GM12878 (cell line): ENCODE results near the gene CYS1. TPM values are rescaled to one million over a fixed set of nuclear protein-coding genes. Genes with fewer than 3 reads are reported as not detected.

Source experiments
- ATAC-seq: fragments of 200-7000 bp; cut with Tn5 transposase; 3 replicates; pipeline ENCODE4 v1.9.1; 2020; ENCODE audit warnings: mild to moderate bottlenecking, moderate library complexity
- BruUV-seq: library from RNA; stranded (reverse); fragments of 400-500 nt; replicated peaks from 2 replicates; lab custom pipeline; 2021; lab: Mats Ljungman, UMichigan
- CTCF ChIA-PET: fragments of 300-600 bp; sonication (Branson Sonifier 250); formaldehyde crosslinking; extraction: SDS; loops from one replicate; lab custom pipeline; 2021; ENCODE audit warnings: inconsistent platforms; lab: Yijun Ruan, JAX
- POLR2A ChIA-PET: fragments of 350-600 bp; formaldehyde crosslinking; extraction: SDS; loops from one replicate; lab custom pipeline; 2021; ENCODE audit warnings: inconsistent platforms; lab: Charles Lee
- RAD21 ChIA-PET: fragments of 300-600 bp; sonication (Branson Sonifier 250); formaldehyde crosslinking; loops from one replicate; lab custom pipeline; 2023; ENCODE audit warnings: antibody characterized with exemption; ENCODE audit not compliant: unreplicated experiment; lab: Charles Lee
- SMC1A ChIA-PET: fragments of 300-600 bp; sonication (Branson Sonifier 250); formaldehyde crosslinking; loops from one replicate; lab custom pipeline; 2023; ENCODE audit not compliant: unreplicated experiment, uncharacterized antibody; lab: Charles Lee
- DNase-seq: peaks from one replicate; pipeline ENCODE4 v3.0.0-alpha.2; 2011; ENCODE audit warnings: low read depth, low spot score
- FAIRE-seq: peaks from 3 replicates; lab custom pipeline; 2011; peaks lifted over from hg19 to GRCh38; lab: Jason Lieb, UNC
- H2AFZ ChIP-seq: 2 replicates; pipeline ENCODE4 v1.6.0; 2011; ENCODE audit warnings: low read depth, low read length, control low read depth; ENCODE audit not compliant: control insufficient read depth
- H3K27ac ChIP-seq: 2 replicates; pipeline ENCODE4 v1.5.1; 2011; ENCODE audit warnings: control low read depth; ENCODE audit not compliant: control insufficient read depth, insufficient read depth
- H3K27me3 ChIP-seq, 2 experiments: replicated peaks in 1 of 2; 2 replicates each; pipeline versions ENCODE4 v1.6.0 to v1.6.1; 2011; ENCODE audit warnings: low read length in 1 of 2; ENCODE audit not compliant: control insufficient read depth in 2 of 2, insufficient read depth in 2 of 2
- H3K36me3 ChIP-seq, 2 experiments: 2 replicates each; pipeline ENCODE4 v1.5.1; 2011; ENCODE audit warnings: low read length in 1 of 2; ENCODE audit not compliant: control insufficient read depth in 2 of 2, insufficient read depth in 2 of 2
- H3K4me1 ChIP-seq: 2 replicates; pipeline ENCODE4 v1.6.1; 2011; ENCODE audit warnings: mild to moderate bottlenecking, low read length, moderate library complexity, mixed read lengths; ENCODE audit not compliant: control insufficient read depth, insufficient read depth
- H3K4me2 ChIP-seq: 2 replicates; pipeline ENCODE4 v1.6.0; 2011; ENCODE audit warnings: control low read depth; ENCODE audit not compliant: control insufficient read depth, insufficient read depth
- H3K4me3 ChIP-seq: fragments of 200-600 bp; sonication (generic); 2 replicates; pipeline ENCODE4 v1.5.1; 2016
- H3K79me2 ChIP-seq: 2 replicates; pipeline ENCODE4 v1.6.0; 2011; ENCODE audit warnings: low read length; ENCODE audit not compliant: control insufficient read depth, insufficient read depth
- H3K9ac ChIP-seq: 2 replicates; pipeline ENCODE4 v1.8.0; 2011; ENCODE audit warnings: low read length, control low read depth, mixed read lengths; ENCODE audit not compliant: control insufficient read depth, insufficient read depth
- H3K9me3 ChIP-seq: replicated peaks from 3 replicates; pipeline ENCODE4 v1.5.1; 2011; ENCODE audit warnings: mild to moderate bottlenecking, low read length; ENCODE audit not compliant: control insufficient read depth, insufficient read depth
- H4K20me1 ChIP-seq: 2 replicates; pipeline ENCODE4 v1.6.0; 2011; ENCODE audit not compliant: control insufficient read depth, insufficient read depth
- BHLHE40 ChIP-seq, 2 experiments: fragments of 450-650 bp in 1 of 2; IDR thresholded peaks; 2 replicates each; pipeline ENCODE4 v1.6.1; 2011 to 2017; ENCODE audit warnings: low read depth in 2 of 2, borderline replicate concordance in 1 of 2, improper control_type of control experiment in 1 of 2, low read length in 1 of 2, mild to moderate bottlenecking in 1 of 2
- HDAC2 ChIP-seq: fragments of 200-600 bp; sonication (generic); IDR thresholded peaks from 2 replicates; pipeline ENCODE4 v1.6.1; 2017
- KDM1A ChIP-seq: fragments of 200-600 bp; sonication (generic); IDR thresholded peaks from 2 replicates; pipeline ENCODE4 v1.6.1; 2016; ENCODE audit warnings: borderline replicate concordance
- MYB ChIP-seq: fragments of 150-350 bp; IDR thresholded peaks from 2 replicates; pipeline ENCODE4 v1.6.1; 2014; ENCODE audit warnings: mild to moderate bottlenecking, low read depth, low read length, borderline replicate concordance
- NFXL1 ChIP-seq: fragments of 450-650 bp; IDR thresholded peaks from 2 replicates; pipeline ENCODE4 v1.6.1; 2017; ENCODE audit warnings: antibody characterized with exemption, mild to moderate bottlenecking, borderline replicate concordance
- NFYA ChIP-seq: IDR thresholded peaks from 2 replicates; pipeline ENCODE4 v1.6.1; 2011; ENCODE audit warnings: low read depth, mild to moderate bottlenecking, low read length, improper control_type of control experiment, borderline replicate concordance
- NFYB ChIP-seq: IDR thresholded peaks from 2 replicates; pipeline ENCODE4 v1.6.1; 2011; ENCODE audit warnings: low read depth, mild to moderate bottlenecking, low read length, improper control_type of control experiment, moderate library complexity; ENCODE audit not compliant: insufficient read depth
- RCOR1 ChIP-seq: conservative IDR thresholded peaks from 2 replicates; pipeline ENCODE4 v1.6.1; 2012; ENCODE audit warnings: low read depth, low read length, improper control_type of control experiment
- SIN3A ChIP-seq: IDR thresholded peaks from 2 replicates; pipeline ENCODE4 v1.6.1; 2012; ENCODE audit warnings: low read depth, low read length, improper control_type of control experiment
- TCF3 ChIP-seq: IDR thresholded peaks from 2 replicates; pipeline ENCODE4 v1.6.1; 2012; ENCODE audit warnings: low read depth, mild to moderate bottlenecking, low read length, borderline replicate concordance; ENCODE audit not compliant: insufficient read depth
- WGBS: methylation state at CpG from one replicate; pipeline ENCODE4 v1.1.6; 2016; ENCODE audit warnings: low lambda C conversion rate; ENCODE audit not compliant: insufficient replicate concordance, insufficient coverage; ENCODE audit errors: missing lambda C conversion rate; 5-methylcytosine and 5-hydroxymethylcytosine counted together
- in situ Hi-C: fragments of 300-500 bp; cut with MboI; formaldehyde crosslinking; loops from 9 replicates; pipeline ENCODE4 v1.14.3; 2018; ENCODE audit warnings: mixed read lengths
- intact Hi-C: fragments of 100-400 bp; cut with micrococcal nuclease; formaldehyde crosslinking; loops from one replicate; pipeline ENCODE4 v1.14.2; 2022; ENCODE audit not compliant: unreplicated experiment
- polyA plus RNA-seq, 11 experiments: library from polyadenylated mRNA; depleted of rRNA in 4 of 11; unstranded in 6 of 11; stranded (reverse) in 5 of 11; fragments of >200 nt; fragmentation: Nextera tagmentation in 4 of 11; fragmentation: Illumina TruSeq in 1 of 11; extraction: Ambion mirVana in 4 of 11; extraction: Trizol in 1 of 11; gene quantifications; 1 replicate in 1 of 11; 2 replicates in 10 of 11; pipeline versions ENCODE4 v1.2.1 to v1.2.3, GENCODE V29; 2011 to 2016; ENCODE audit warnings: inconsistent platforms in 2 of 11, missing spikeins in 2 of 11, low read depth in 1 of 11
- total RNA-seq, 4 experiments: library from RNA; depleted of rRNA in 3 of 4; stranded (reverse); fragments of >200 nt in 3 of 4; fragmentation: Illumina TruSeq in 1 of 4; extraction: Trizol in 1 of 4; gene quantifications; 2 replicates each; pipeline versions ENCODE4 v1.2.1 to v1.2.3, GENCODE V29; 2013 to 2021
- TF ChIP-seq, protein P1 (sequence below): fragments of 150-350 bp; IDR thresholded peaks from 2 replicates; pipeline ENCODE4 v1.6.1; 2014; ENCODE audit warnings: mild to moderate bottlenecking, low read depth, low read length
- TF ChIP-seq, protein P2 (sequence below): IDR thresholded peaks from 2 replicates; pipeline ENCODE4 v1.6.1; 2011; ENCODE audit warnings: borderline replicate concordance, low read depth, mild to moderate bottlenecking, moderate library complexity, low read length; ENCODE audit not compliant: insufficient read depth, poor library complexity, severe bottlenecking
- TF ChIP-seq, protein P3 (sequence below): fragments of 450-650 bp; formaldehyde crosslinking; IDR thresholded peaks from 2 replicates; pipeline ENCODE4 v1.4.0; 2020; ENCODE audit warnings: mild to moderate bottlenecking, moderate library complexity
- TF ChIP-seq, protein P4 (sequence below): IDR thresholded peaks from 2 replicates; pipeline ENCODE4 v1.6.1; 2011; ENCODE audit warnings: mild to moderate bottlenecking, low read depth, low read length, moderate library complexity; ENCODE audit not compliant: insufficient replicate concordance

The CYS1 gene
- total and polyA plus RNA-seq, 10 of the 15 experiments (the other 5 are each of a cell fraction or from before 2014, with no cell fraction given): 0.35 to 6.4 (median 2.5) TPM

DNA sequence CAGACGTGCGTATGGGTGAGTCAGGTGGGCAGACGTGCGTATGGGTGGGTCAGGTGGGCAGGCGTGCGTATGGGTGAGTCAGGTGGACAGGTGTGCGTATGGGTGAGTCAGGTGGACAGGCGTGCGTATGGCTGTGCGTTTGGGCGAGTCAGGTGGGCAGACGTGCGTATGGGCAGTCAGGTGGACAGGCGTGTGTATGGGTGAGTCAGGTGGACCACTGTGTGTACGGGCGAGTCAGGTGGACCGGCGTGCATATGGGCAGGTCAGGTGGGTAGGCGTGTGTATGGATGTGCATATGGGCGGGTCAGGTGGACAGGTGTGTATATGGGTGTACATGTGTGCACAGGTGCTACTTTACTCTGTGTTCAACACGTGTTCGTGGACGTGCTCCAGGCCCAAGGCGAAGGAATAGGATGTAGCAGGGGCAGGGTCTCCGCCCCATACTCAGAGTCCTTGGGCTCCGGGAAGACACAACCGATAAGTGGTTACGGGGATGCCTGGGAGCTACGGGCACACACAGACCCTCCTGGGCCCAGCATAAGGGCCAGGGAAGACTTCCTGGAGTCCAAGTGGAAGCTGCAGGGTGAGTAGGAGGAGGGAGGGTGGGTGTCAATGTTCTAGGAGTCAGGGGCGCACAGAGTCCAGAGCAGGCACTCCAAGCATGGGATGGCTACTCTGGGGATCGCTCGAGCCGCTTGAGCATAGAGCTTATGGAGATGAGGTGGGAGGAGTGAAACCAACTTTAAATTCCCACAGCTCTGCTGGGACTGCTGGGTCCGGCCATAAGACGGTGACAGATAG, 64.0 kb downstream of the CYS1 start:
- intact Hi-C loops: no loop called here
- no peaks in the 10 kb centered on the region for H3K79me2 ChIP-seq
- H3K27me3 ChIP-seq: no peaks in the 10 kb centered on the region; a peak in 1 of 4 replicates
- BruUV-seq: no TSS peak
- CTCF ChIA-PET: interaction anchor here (1.6 kb wide), 1 partner anchor 32 kb away, joined by 5 read pairs; no protein-coding TSS in a partner anchor
- no peaks in the 10 kb centered on the region for H3K36me3 ChIP-seq
- RAD21 ChIA-PET: no interaction called here
- POLR2A ChIA-PET: no interaction called here
- H3K27ac ChIP-seq: no peak overlapping the region
- no peak overlapping the region for H2AFZ ChIP-seq
- H3K9me3 ChIP-seq: peaks cover 2% of the 10 kb centered on the region; the same call in 1 of the 3 replicates
- H3K4me1 ChIP-seq: no peaks in the 10 kb centered on the region
- ATAC-seq (no peak), DNase-seq (no peak), FAIRE-seq (no peak)
- SMC1A ChIA-PET: no interaction called here
- WGBS: 84% methylated on average over 35 of the region's 35 CpGs
- no peak overlapping the region for H3K4me3 ChIP-seq
- H3K4me2 ChIP-seq: no peak overlapping the region
- in situ Hi-C loops: no loop called here
- no peak overlapping the region for H3K9ac ChIP-seq
- H4K20me1 ChIP-seq: no peaks in the 10 kb centered on the region
- TF ChIP-seq NFYA: no peak
- TF ChIP-seq, protein P1, sequence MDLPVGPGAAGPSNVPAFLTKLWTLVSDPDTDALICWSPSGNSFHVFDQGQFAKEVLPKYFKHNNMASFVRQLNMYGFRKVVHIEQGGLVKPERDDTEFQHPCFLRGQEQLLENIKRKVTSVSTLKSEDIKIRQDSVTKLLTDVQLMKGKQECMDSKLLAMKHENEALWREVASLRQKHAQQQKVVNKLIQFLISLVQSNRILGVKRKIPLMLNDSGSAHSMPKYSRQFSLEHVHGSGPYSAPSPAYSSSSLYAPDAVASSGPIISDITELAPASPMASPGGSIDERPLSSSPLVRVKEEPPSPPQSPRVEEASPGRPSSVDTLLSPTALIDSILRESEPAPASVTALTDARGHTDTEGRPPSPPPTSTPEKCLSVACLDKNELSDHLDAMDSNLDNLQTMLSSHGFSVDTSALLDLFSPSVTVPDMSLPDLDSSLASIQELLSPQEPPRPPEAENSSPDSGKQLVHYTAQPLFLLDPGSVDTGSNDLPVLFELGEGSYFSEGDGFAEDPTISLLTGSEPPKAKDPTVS: no peak
- TF ChIP-seq BHLHE40 (IDR thresholded peaks at IDR 0.05; ENCODE audit: borderline replicate concordance in 1 of 2, low read depth in 2 of 2, low read length in 1 of 2): no peak
- TF ChIP-seq, protein P2, sequence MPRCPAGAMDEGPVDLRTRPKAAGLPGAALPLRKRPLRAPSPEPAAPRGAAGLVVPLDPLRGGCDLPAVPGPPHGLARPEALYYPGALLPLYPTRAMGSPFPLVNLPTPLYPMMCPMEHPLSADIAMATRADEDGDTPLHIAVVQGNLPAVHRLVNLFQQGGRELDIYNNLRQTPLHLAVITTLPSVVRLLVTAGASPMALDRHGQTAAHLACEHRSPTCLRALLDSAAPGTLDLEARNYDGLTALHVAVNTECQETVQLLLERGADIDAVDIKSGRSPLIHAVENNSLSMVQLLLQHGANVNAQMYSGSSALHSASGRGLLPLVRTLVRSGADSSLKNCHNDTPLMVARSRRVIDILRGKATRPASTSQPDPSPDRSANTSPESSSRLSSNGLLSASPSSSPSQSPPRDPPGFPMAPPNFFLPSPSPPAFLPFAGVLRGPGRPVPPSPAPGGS: peak; percentile 96
- TF ChIP-seq NFXL1: no peak
- no peak for TF ChIP-seq MYB
- TF ChIP-seq, protein P3, sequence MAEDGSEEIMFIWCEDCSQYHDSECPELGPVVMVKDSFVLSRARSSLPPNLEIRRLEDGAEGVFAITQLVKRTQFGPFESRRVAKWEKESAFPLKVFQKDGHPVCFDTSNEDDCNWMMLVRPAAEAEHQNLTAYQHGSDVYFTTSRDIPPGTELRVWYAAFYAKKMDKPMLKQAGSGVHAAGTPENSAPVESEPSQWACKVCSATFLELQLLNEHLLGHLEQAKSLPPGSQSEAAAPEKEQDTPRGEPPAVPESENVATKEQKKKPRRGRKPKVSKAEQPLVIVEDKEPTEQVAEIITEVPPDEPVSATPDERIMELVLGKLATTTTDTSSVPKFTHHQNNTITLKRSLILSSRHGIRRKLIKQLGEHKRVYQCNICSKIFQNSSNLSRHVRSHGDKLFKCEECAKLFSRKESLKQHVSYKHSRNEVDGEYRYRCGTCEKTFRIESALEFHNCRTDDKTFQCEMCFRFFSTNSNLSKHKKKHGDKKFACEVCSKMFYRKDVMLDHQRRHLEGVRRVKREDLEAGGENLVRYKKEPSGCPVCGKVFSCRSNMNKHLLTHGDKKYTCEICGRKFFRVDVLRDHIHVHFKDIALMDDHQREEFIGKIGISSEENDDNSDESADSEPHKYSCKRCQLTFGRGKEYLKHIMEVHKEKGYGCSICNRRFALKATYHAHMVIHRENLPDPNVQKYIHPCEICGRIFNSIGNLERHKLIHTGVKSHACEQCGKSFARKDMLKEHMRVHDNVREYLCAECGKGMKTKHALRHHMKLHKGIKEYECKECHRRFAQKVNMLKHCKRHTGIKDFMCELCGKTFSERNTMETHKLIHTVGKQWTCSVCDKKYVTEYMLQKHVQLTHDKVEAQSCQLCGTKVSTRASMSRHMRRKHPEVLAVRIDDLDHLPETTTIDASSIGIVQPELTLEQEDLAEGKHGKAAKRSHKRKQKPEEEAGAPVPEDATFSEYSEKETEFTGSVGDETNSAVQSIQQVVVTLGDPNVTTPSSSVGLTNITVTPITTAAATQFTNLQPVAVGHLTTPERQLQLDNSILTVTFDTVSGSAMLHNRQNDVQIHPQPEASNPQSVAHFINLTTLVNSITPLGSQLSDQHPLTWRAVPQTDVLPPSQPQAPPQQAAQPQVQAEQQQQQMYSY (CRISPR knock-in tag): no peak
- no peak for TF ChIP-seq KDM1A
- TF ChIP-seq RCOR1: no peak
- 0 out of 2 replicates have a peak, but pooled peaks have one; percentile 50 for TF ChIP-seq TCF3
- TF ChIP-seq NFYB: no peak
- no peak for TF ChIP-seq HDAC2
- TF ChIP-seq, protein P4, sequence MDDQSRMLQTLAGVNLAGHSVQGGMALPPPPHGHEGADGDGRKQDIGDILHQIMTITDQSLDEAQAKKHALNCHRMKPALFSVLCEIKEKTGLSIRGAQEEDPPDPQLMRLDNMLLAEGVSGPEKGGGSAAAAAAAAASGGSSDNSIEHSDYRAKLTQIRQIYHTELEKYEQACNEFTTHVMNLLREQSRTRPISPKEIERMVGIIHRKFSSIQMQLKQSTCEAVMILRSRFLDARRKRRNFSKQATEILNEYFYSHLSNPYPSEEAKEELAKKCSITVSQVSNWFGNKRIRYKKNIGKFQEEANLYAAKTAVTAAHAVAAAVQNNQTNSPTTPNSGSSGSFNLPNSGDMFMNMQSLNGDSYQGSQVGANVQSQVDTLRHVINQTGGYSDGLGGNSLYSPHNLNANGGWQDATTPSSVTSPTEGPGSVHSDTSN: peak; percentile 37
- TF ChIP-seq SIN3A: no peak
